Measurements from ENCODE around the gene PDXDC1. TPM values are rescaled to one million over a fixed set of nuclear protein-coding genes. Genes with fewer than 3 reads are reported as not detected.
A peak's percentile ranks its signal among the peaks of the same experiment; 100 is the strongest.
"Not testable (repeated sequence)": the region's sequence is repeated elsewhere in the genome, so short reads cannot be mapped to it uniquely, and the experiment has no call there.

PDXDC1 gene
- total and polyA plus RNA-seq, 12 donors: 24.9 to 88.5 (median 69.4) TPM

- H3K27ac ChIP-seq; DNase-seq; H3K27me3 ChIP-seq; ATAC-seq; intact Hi-C loops (cut with DNase I); H3K4me3 ChIP-seq; H3K4me1 ChIP-seq; H3K9me3 ChIP-seq; H3K36me3 ChIP-seq: not testable (repeated sequence)
- WGBS, 2 donors: 44 to 62% methylated on average over 3 of the region's 3 CpGs
These were observed 32.1 kb upstream of the PDXDC1 start for GRCh38 chr16:14942686-14943085.

GRCh38 chr16:14955546-14956231 lies 19.1 kb upstream of the PDXDC1 start:
- ATAC-seq (peak; percentile 83 to 99 (median 96)), DNase-seq (peak; percentile 72 to 83)
- Histone ChIP-seq H3K27ac (peak overlapping the region in 5 of 10 donors; percentile 3 to 31 (median 13)), H3K4me1 (peaks cover 0 to 15% (median 0%) of the 10 kb centered on the region in 9 donors), H3K27me3 (no peaks in the 10 kb centered on the region), H3K4me3 (no peak overlapping the region), H3K36me3 (no peaks in the 10 kb centered on the region), H3K9me3 (no peaks in the 10 kb centered on the region)
- intact Hi-C loops (cut with DNase I): loop anchor here in 1 of 10 donors (10.0 kb wide), 1 partner anchor 59 kb away; no protein-coding TSS in a partner anchor
- TF ChIP-seq CTCF (IDR thresholded peaks at IDR 0.05): no peak
- 64 to 76% methylated on average over 16 of the region's 16 CpGs for WGBS, 2 donors

GRCh38 chr16:14957576-14958322 lies 17.1 kb upstream of the PDXDC1 start:
- no peak for TF ChIP-seq CTCF (IDR thresholded peaks at IDR 0.05)
- ATAC-seq (peak in 1 of 8 donors; percentile 24), DNase-seq (peak in 1 of 2 donors; percentile 11)
- H3K27ac ChIP-seq: no peak overlapping the region
- H3K27me3 ChIP-seq: no peaks in the 10 kb centered on the region
- intact Hi-C loops (cut with DNase I): loop anchor here in 1 of 10 donors (10.0 kb wide), 1 partner anchor 57 kb away; no protein-coding TSS in a partner anchor
- no peaks in the 10 kb centered on the region for H3K36me3 ChIP-seq
- WGBS, 2 donors: 93 to 94% methylated on average over 28 of the region's 28 CpGs
- peaks cover 0 to 15% (median 0%) of the 10 kb centered on the region in 9 donors for H3K4me1 ChIP-seq
- no peaks in the 10 kb centered on the region for H3K9me3 ChIP-seq
- no peak overlapping the region for H3K4me3 ChIP-seq

GRCh38 chr16:14958323-14958600 lies 16.6 kb upstream of the PDXDC1 start:
- Histone ChIP-seq H3K4me3 (no peak overlapping the region), H3K4me1 (peaks cover 0 to 15% (median 0%) of the 10 kb centered on the region in 9 donors), H3K27me3 (no peaks in the 10 kb centered on the region), H3K36me3 (no peaks in the 10 kb centered on the region), H3K9me3 (peaks cover 0 to 3% (median 0%) of the 10 kb centered on the region in 11 donors), H3K27ac (no peak overlapping the region)
- DNase-seq (no peak), ATAC-seq (no peak)
- intact Hi-C loops (cut with DNase I): loop anchor here in 1 of 10 donors (10.0 kb wide), 1 partner anchor 57 kb away; no protein-coding TSS in a partner anchor
- no peak for TF ChIP-seq CTCF (IDR thresholded peaks at IDR 0.05)
- 90 to 91% methylated on average over 4 of the region's 4 CpGs for WGBS, 2 donors
